IMR-90 (cell line): ENCODE measurements around the gene TRA2A. TPM values are rescaled to one million over a fixed set of nuclear protein-coding genes. Genes with fewer than 3 reads are reported as not detected.

Experiments
- ATAC-seq: fragments of 200-7000 bp; cut with Tn5 transposase; 2 replicates; pipeline ENCODE4 v1.9.1; 2020; ENCODE audit warnings: low read depth, mild to moderate bottlenecking, moderate library complexity
- BruUV-seq: library from RNA; stranded (reverse); fragments of 400-500 nt; replicated peaks from 2 replicates; lab custom pipeline; 2021; lab: Mats Ljungman, UMichigan
- CTCF ChIA-PET: fragments of 300-600 bp; formaldehyde crosslinking; extraction: SDS; loops from one replicate; lab custom pipeline; 2021; ENCODE audit warnings: antibody characterized with exemption; lab: Yijun Ruan, JAX
- POLR2A ChIA-PET: fragments of 300-600 bp; sonication (Branson Sonifier 250); formaldehyde crosslinking; loops from one replicate; lab custom pipeline; 2022; ENCODE audit warnings: antibody characterized with exemption; ENCODE audit not compliant: unreplicated experiment; lab: Charles Lee
- DNase-seq: peaks from one replicate; pipeline ENCODE4 v3.0.0; 2013
- H2AFZ ChIP-seq: replicated peaks from 2 replicates; pipeline ENCODE3; 2013; ENCODE audit warnings: low read length, mild to moderate bottlenecking; ENCODE audit not compliant: poor library complexity
- H2AK5ac ChIP-seq: 2 replicates; pipeline ENCODE4 v1.6.1; 2013; ENCODE audit warnings: low read depth, low read length, inconsistent platforms
- H2AK9ac ChIP-seq: replicated peaks from 2 replicates; pipeline ENCODE3; 2013; ENCODE audit warnings: mild to moderate bottlenecking, low read depth, low read length, moderate library complexity; ENCODE audit not compliant: poor library complexity
- H2BK120ac ChIP-seq: 2 replicates; pipeline ENCODE4 v1.6.1; 2013; ENCODE audit warnings: low read depth, low read length, inconsistent platforms
- H2BK15ac ChIP-seq: 3 replicates; pipeline ENCODE4 v1.6.1; 2013; ENCODE audit warnings: low read depth, low read length, inconsistent platforms
- H2BK20ac ChIP-seq: 2 replicates; pipeline ENCODE4 v1.6.1; 2013; ENCODE audit warnings: low read depth, mild to moderate bottlenecking, inconsistent platforms, low read length, moderate library complexity
- H2BK5ac ChIP-seq: 2 replicates; pipeline ENCODE4 v1.6.1; 2013; ENCODE audit warnings: mild to moderate bottlenecking, low read depth, low read length, inconsistent platforms; ENCODE audit not compliant: poor library complexity, severe bottlenecking
- H3K14ac ChIP-seq: replicated peaks from 2 replicates; pipeline ENCODE4 v1.6.1; 2013; ENCODE audit warnings: low read depth, low read length, inconsistent platforms
- H3K18ac ChIP-seq: 2 replicates; pipeline ENCODE4 v1.6.1; 2013; ENCODE audit warnings: low read depth, low read length, control low read depth
- H3K23ac ChIP-seq: 2 replicates; pipeline ENCODE4 v1.6.1; 2013; ENCODE audit warnings: low read depth, low read length, inconsistent platforms
- H3K27ac ChIP-seq: 2 replicates; pipeline ENCODE4 v1.5.1; 2013; ENCODE audit warnings: mild to moderate bottlenecking, control low read depth, low read length; ENCODE audit not compliant: insufficient read depth
- H3K27me3 ChIP-seq: 2 replicates; pipeline ENCODE4 v1.6.1; 2013; ENCODE audit warnings: low read length; ENCODE audit not compliant: control insufficient read depth, insufficient read depth
- H3K36me3 ChIP-seq: 2 replicates; pipeline ENCODE4 v1.6.1; 2013; ENCODE audit warnings: low read length, mixed read lengths; ENCODE audit not compliant: control insufficient read depth, insufficient read depth
- H3K4ac ChIP-seq: 2 replicates; pipeline ENCODE4 v1.6.1; 2013; ENCODE audit warnings: low read depth, low read length, inconsistent platforms
- H3K4me1 ChIP-seq: 2 replicates; pipeline ENCODE4 v1.6.1; 2013; ENCODE audit warnings: low read length, mixed read lengths; ENCODE audit not compliant: control insufficient read depth, insufficient read depth
- H3K4me2 ChIP-seq: 2 replicates; pipeline ENCODE4 v1.6.1; 2013; ENCODE audit warnings: low read depth, mild to moderate bottlenecking, control low read depth, low read length, moderate library complexity
- H3K4me3 ChIP-seq: 2 replicates; pipeline ENCODE4 v1.5.1; 2013; ENCODE audit warnings: low read depth, mild to moderate bottlenecking, control low read depth, low read length, moderate library complexity; ENCODE audit not compliant: insufficient read depth
- H3K56ac ChIP-seq: 2 replicates; pipeline ENCODE4 v1.6.1; 2013; ENCODE audit warnings: low read length, inconsistent platforms; ENCODE audit not compliant: insufficient read depth; ENCODE audit errors: extremely low read depth
- H3K79me1 ChIP-seq, 2 experiments: 2 replicates each; pipeline ENCODE4 v1.6.1; 2013; ENCODE audit warnings: low read length in 2 of 2, inconsistent platforms in 1 of 2, low read depth in 1 of 2
- H3K9ac ChIP-seq: 2 replicates; pipeline ENCODE4 v1.6.1; 2013; ENCODE audit warnings: low read depth, low read length, control low read depth
- H3K9me1 ChIP-seq: 2 replicates; pipeline ENCODE4 v1.6.1; 2013; ENCODE audit warnings: low read length, inconsistent platforms; ENCODE audit not compliant: insufficient read depth
- H3K9me3 ChIP-seq: 2 replicates; pipeline ENCODE4 v1.6.1; 2013; ENCODE audit warnings: low read length; ENCODE audit not compliant: control insufficient read depth, insufficient read depth
- H4K20me1 ChIP-seq: 2 replicates; pipeline ENCODE4 v1.6.1; 2013; ENCODE audit warnings: low read length, inconsistent platforms; ENCODE audit not compliant: insufficient read depth
- H4K5ac ChIP-seq: 2 replicates; pipeline ENCODE4 v1.6.1; 2013; ENCODE audit warnings: mild to moderate bottlenecking, low read depth, low read length, control low read depth
- H4K8ac ChIP-seq, 2 experiments: 2 replicates each; pipeline ENCODE4 v1.6.1; 2013; ENCODE audit warnings: low read depth in 2 of 2, low read length in 2 of 2, control low read depth in 1 of 2, inconsistent platforms in 1 of 2
- H4K91ac ChIP-seq: 2 replicates; pipeline ENCODE4 v1.6.1; 2013; ENCODE audit warnings: low read depth, low read length, inconsistent platforms; ENCODE audit not compliant: insufficient read depth
- CEBPB ChIP-seq: IDR thresholded peaks from 2 replicates; pipeline ENCODE4 v1.6.1; 2012; ENCODE audit warnings: low read depth, low read length, improper control_type of control experiment
- CHD1 ChIP-seq: IDR thresholded peaks from 2 replicates; pipeline ENCODE4 v1.6.1; 2012; ENCODE audit warnings: low read depth, low read length, improper control_type of control experiment
- CTCF ChIP-seq: conservative IDR thresholded peaks from 2 replicates; pipeline ENCODE4 v1.5.1; 2012; ENCODE audit warnings: mild to moderate bottlenecking, low read depth, low read length, improper control_type of control experiment
- FOS ChIP-seq: fragments of 150-350 bp; IDR thresholded peaks from 2 replicates; pipeline ENCODE4 v1.6.1; 2016; ENCODE audit warnings: low read depth, low read length
- MAZ ChIP-seq: IDR thresholded peaks from 2 replicates; pipeline ENCODE4 v1.6.1; 2012; ENCODE audit warnings: low read depth, mild to moderate bottlenecking, low read length, improper control_type of control experiment, moderate library complexity, borderline replicate concordance
- NFE2L2 ChIP-seq: fragments of 150-350 bp; IDR thresholded peaks from 2 replicates; pipeline ENCODE4 v1.6.1; 2016; ENCODE audit warnings: low read depth, mild to moderate bottlenecking, low read length
- POLR2A ChIP-seq: IDR thresholded peaks from 2 replicates; pipeline ENCODE4 v1.6.1; 2012; ENCODE audit warnings: mild to moderate bottlenecking, low read depth, low read length
- RAD21 ChIP-seq: IDR thresholded peaks from 2 replicates; pipeline ENCODE4 v1.6.1; 2012; ENCODE audit warnings: low read length, improper control_type of control experiment
- RCOR1 ChIP-seq: IDR thresholded peaks from 2 replicates; pipeline ENCODE4 v1.6.1; 2012; ENCODE audit warnings: mild to moderate bottlenecking, low read length, improper control_type of control experiment; ENCODE audit not compliant: insufficient replicate concordance
- RFX5 ChIP-seq: IDR thresholded peaks from 2 replicates; pipeline ENCODE4 v1.8.0; 2012; ENCODE audit warnings: low read depth, mild to moderate bottlenecking, low read length, moderate library complexity
- SMC3 ChIP-seq: fragments of 150-350 bp; IDR thresholded peaks from 2 replicates; pipeline ENCODE4 v1.6.1; 2016; ENCODE audit warnings: low read depth, mild to moderate bottlenecking, antibody characterized with exemption, low read length, moderate library complexity
- USF2 ChIP-seq: fragments of 150-350 bp; IDR thresholded peaks from 2 replicates; pipeline ENCODE4 v1.6.1; 2017; ENCODE audit warnings: mild to moderate bottlenecking, antibody characterized with exemption, low read length, low read depth
- WGBS, 2 experiments: methylation state at CpG; one replicate each; pipeline versions ENCODE4 v1.1.5 to v1.1.7; 2013; ENCODE audit warnings: missing lambda C conversion rate in 2 of 2; ENCODE audit not compliant: insufficient read length in 1 of 2; ENCODE audit errors: extremely low coverage in 2 of 2; 5-methylcytosine and 5-hydroxymethylcytosine counted together
- dilution Hi-C: fragments of 300-500 bp; cut with HindIII; formaldehyde crosslinking; loops from one replicate; pipeline ENCODE4 v1.14.3; 2018; ENCODE audit warnings: low sequenced_read_pairs; ENCODE audit not compliant: unreplicated experiment
- in situ Hi-C: fragments of 300-500 bp; cut with MboI; formaldehyde crosslinking; loops from 3 replicates; pipeline ENCODE4 v1.14.3; 2019; ENCODE audit warnings: low sequenced_read_pairs, inconsistent platforms, mixed read lengths
- intact Hi-C: fragments of 100-400 bp; cut with micrococcal nuclease; formaldehyde crosslinking; loops from 2 replicates; pipeline ENCODE4 v1.10.0; 2022
- polyA plus RNA-seq, 3 experiments: library from polyadenylated mRNA; depleted of rRNA; stranded (reverse); fragments of >200 nt; gene quantifications; 2 replicates each; pipeline ENCODE4 v1.2.3, GENCODE V29; 2012; ENCODE audit warnings: low replicate concordance in 1 of 3
- total RNA-seq: library from RNA; depleted of rRNA; stranded (reverse); fragments of >200 nt; gene quantifications from 2 replicates; pipeline ENCODE4 v1.2.3, GENCODE V29; 2012

TRA2A gene
- total and polyA plus RNA-seq, 2 of the 4 experiments (the other 2 are of a cell fraction), result 44.3 to 77.3 TPM

DNA sequence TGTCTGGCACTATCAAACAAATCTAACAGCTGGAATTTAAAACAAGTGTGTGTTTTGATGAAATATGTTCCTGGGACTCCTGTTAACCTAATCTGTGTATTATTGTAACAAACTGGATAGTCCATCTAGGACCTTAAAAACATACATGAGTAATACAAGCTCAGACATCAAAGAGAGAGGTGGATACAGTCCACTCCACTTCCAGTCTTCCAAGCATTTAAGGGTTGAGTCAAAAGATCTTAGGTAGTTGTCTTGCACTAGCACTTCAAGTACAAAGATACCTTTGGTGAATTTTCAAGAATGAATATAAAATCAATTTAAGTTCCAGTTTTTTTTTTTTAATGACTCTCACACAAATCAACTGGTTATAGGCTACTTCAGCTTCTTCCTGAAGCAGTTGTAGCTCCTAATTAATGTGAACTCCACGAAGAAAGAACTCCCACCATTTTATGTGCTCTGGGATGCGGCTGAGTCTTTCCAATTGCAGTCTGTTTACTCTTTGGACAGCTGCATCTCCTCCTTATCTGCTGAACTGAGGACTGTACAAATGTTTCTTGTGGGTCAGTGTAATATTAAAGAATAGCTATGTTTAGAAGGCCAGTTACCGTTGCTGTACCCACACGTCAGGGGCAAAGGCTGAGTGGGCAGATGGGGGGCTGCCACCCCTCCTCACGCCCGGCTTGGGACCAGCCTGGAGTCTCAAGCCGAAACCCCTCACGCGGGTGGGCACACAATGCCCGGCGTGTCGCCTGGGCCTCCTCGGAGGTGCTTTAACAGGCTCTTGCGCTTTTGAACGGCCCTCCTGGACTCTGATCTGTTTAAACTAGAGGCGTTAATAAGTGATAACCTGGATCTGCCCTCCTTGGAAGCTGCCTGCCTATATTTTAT, 58.6 kb downstream of the TRA2A start:
- ChIA-PET CTCF (interaction anchor here (1.5 kb wide), 1 partner anchor 201 kb away, joined by 3 read pairs; no protein-coding TSS in a partner anchor), POLR2A (interaction anchor here (0.5 to 0.7 kb wide), 3 partner anchors 83 to 126 kb away, joined by 4 to 5 read pairs (median 5); no protein-coding TSS in a partner anchor)
- H3K27me3 ChIP-seq, result no peaks in the 10 kb centered on the region
- H2AFZ ChIP-seq, result peak overlapping the region; percentile 97
- H2BK15ac ChIP-seq, result no peak overlapping the region; the same call in 2 of the 3 replicates
- peak overlapping the region; percentile 81 for H3K27ac ChIP-seq
- H4K20me1 ChIP-seq, result no peaks in the 10 kb centered on the region
- no peaks in the 10 kb centered on the region for H3K9me1 ChIP-seq
- H2AK9ac ChIP-seq, result peak overlapping the region; percentile 92
- H3K36me3 ChIP-seq, result no peaks in the 10 kb centered on the region
- H3K79me1 ChIP-seq, result peaks cover 0 to 16% of the 10 kb centered on the region in 2 experiments; a peak in 2 of 4 replicates
- dilution Hi-C loops, result no loop called here
- in situ Hi-C loops, result no loop called here
- TF ChIP-seq NFE2L2 (no peak), CEBPB (no peak), RFX5 (no peak), CHD1 (no peak), FOS (no peak), SMC3 (no peak), USF2 (no peak), POLR2A (no peak), RCOR1 (no peak), RAD21 (no peak), MAZ (no peak), CTCF (no peak)
- BruUV-seq, result no TSS peak
- peak overlapping the region; percentile 76 for H4K91ac ChIP-seq
- WGBS, 2 experiments, result no CpG with 5 or more reads among the region's 16 CpGs
- peak overlapping the region; percentile 35 for H4K5ac ChIP-seq
- H3K4me2 ChIP-seq, result peak overlapping the region; percentile 94
- H3K23ac ChIP-seq, result peak overlapping the region; percentile 96
- H3K18ac ChIP-seq, result peak overlapping the region; percentile 6
- no peaks in the 10 kb centered on the region for H3K9me3 ChIP-seq
- no peak for DNase-seq
- H2BK20ac ChIP-seq, result peak overlapping the region; percentile 36; the same call in 1 of the 2 replicates
- H2AK5ac ChIP-seq, result peak overlapping the region; percentile 66; the same call in 1 of the 2 replicates
- H3K56ac ChIP-seq, result peak overlapping the region; percentile 91
- H3K4me1 ChIP-seq, result peaks cover 2% of the 10 kb centered on the region; the same call in 1 of the 2 replicates
- H3K9ac ChIP-seq, result peak overlapping the region; percentile 75
- peak overlapping the region; percentile 75 to 85 for H4K8ac ChIP-seq
- no peak for ATAC-seq
- H3K4me3 ChIP-seq, result peak overlapping the region; percentile 83
- peak overlapping the region; percentile 86 for H2BK120ac ChIP-seq
- H3K14ac ChIP-seq, result peak overlapping the region; percentile 76
- peak overlapping the region; percentile 89 for H2BK5ac ChIP-seq
- H3K4ac ChIP-seq, result peak overlapping the region; percentile 89
- intact Hi-C loops, result loop anchor here (5.0 to 10.0 kb wide), 2 partner anchors 196 to 288 kb away; partner anchors contain the start of gene NUP42
